Activated CD4-positive, CD25-positive, alpha-beta regulatory T cell treated with anti-CD3 and anti-CD28 coated beads, Interleukin-2, amount 50 U/mL, for 24 hours (primary cell): ENCODE measurements around the gene FOXD2.

Experiments used
- ATAC-seq, 2 donors: fragments of 150-1000 bp; cut with Tn5 transposase; one replicate each; pipeline ENCODE4 v1.10.0; 2021; ENCODE audit warnings: mild to moderate bottlenecking in 1 of 2, moderate library complexity in 1 of 2

FOXD2 gene

GRCh38 chr1:47437447-47438164 is at the start of gene FOXD2:
Gene FOXD2, plus strand, starts transcription at chr1:47438044. Its CDS starts 92 bp downstream, at chr1:47438136.
- peak; percentile 88 to 90 for ATAC-seq

GRCh38 chr1:47388891-47389238 is 49.0 kb upstream of the FOXD2 start:
- peak; percentile 53 to 56 for ATAC-seq

GRCh38 chr1:47389731-47390130 is 48.1 kb upstream of the FOXD2 start:
- no peak for ATAC-seq

GRCh38 chr1:47390843-47391242 is 47.0 kb upstream of the FOXD2 start:
- ATAC-seq = no peak

- ATAC-seq = no peak
Measured at GRCh38 chr1:47393141-47393540, 44.7 kb upstream of the FOXD2 start.

- no peak for ATAC-seq
Measured at GRCh38 chr1:47395433-47395832, 42.4 kb upstream of the FOXD2 start.

- ATAC-seq = no peak
Measured at GRCh38 chr1:47396671-47397196, 41.1 kb upstream of the FOXD2 start.

GRCh38 chr1:47399138-47399845 is 38.6 kb upstream of the FOXD2 start:
- no peak for ATAC-seq

- no peak for ATAC-seq
Measured at GRCh38 chr1:47399846-47400155, 38.0 kb upstream of the FOXD2 start.

- ATAC-seq = no peak
Measured at GRCh38 chr1:47401761-47402160, 36.1 kb upstream of the FOXD2 start.

GRCh38 chr1:47402591-47402990 is 35.3 kb upstream of the FOXD2 start:
- no peak for ATAC-seq

GRCh38 chr1:47403321-47403910 is 34.4 kb upstream of the FOXD2 start:
- no peak for ATAC-seq

GRCh38 chr1:47405697-47406096 is 32.1 kb upstream of the FOXD2 start:
- ATAC-seq = no peak

- ATAC-seq = no peak
Measured at GRCh38 chr1:47406966-47407365, 30.9 kb upstream of the FOXD2 start.

GRCh38 chr1:47407481-47407880 is 30.4 kb upstream of the FOXD2 start:
- no peak for ATAC-seq

- ATAC-seq = no peak
Measured at GRCh38 chr1:47409311-47410067, 28.4 kb upstream of the FOXD2 start.

- ATAC-seq = no peak
Measured at GRCh38 chr1:47410068-47410455, 27.8 kb upstream of the FOXD2 start.

- no peak for ATAC-seq
Measured at GRCh38 chr1:47411436-47411835, 26.4 kb upstream of the FOXD2 start.

GRCh38 chr1:47412437-47412836 is 25.4 kb upstream of the FOXD2 start:
- ATAC-seq = no peak

GRCh38 chr1:47415728-47416318 is 22.0 kb upstream of the FOXD2 start, which contains the start of gene FOXE3:
Gene FOXE3, plus strand, starts transcription at chr1:47416285. Its CDS starts 31 bp downstream, at chr1:47416316.
- ATAC-seq = no peak

- ATAC-seq = peak; percentile 27 to 28
Measured at GRCh38 chr1:47416319-47417169, 21.3 kb upstream of the FOXD2 start.
